GM12878 (cell line): ENCODE measurements around the gene ADK. TPM values are rescaled to one million over a fixed set of nuclear protein-coding genes. Genes with fewer than 3 reads are reported as not detected.

Experiments used
- ATAC-seq: fragments of 200-7000 bp; cut with Tn5 transposase; 3 replicates; pipeline ENCODE4 v1.9.1; 2020; ENCODE audit warnings: mild to moderate bottlenecking, moderate library complexity
- BruUV-seq: library from RNA; stranded (reverse); fragments of 400-500 nt; replicated peaks from 2 replicates; lab custom pipeline; 2021; lab: Mats Ljungman, UMichigan
- CTCF ChIA-PET: fragments of 300-600 bp; sonication (Branson Sonifier 250); formaldehyde crosslinking; extraction: SDS; loops from one replicate; lab custom pipeline; 2021; ENCODE audit warnings: inconsistent platforms; lab: Yijun Ruan, JAX
- POLR2A ChIA-PET: fragments of 350-600 bp; formaldehyde crosslinking; extraction: SDS; loops from one replicate; lab custom pipeline; 2021; ENCODE audit warnings: inconsistent platforms; lab: Charles Lee
- RAD21 ChIA-PET: fragments of 300-600 bp; sonication (Branson Sonifier 250); formaldehyde crosslinking; loops from one replicate; lab custom pipeline; 2023; ENCODE audit warnings: antibody characterized with exemption; ENCODE audit not compliant: unreplicated experiment; lab: Charles Lee
- SMC1A ChIA-PET: fragments of 300-600 bp; sonication (Branson Sonifier 250); formaldehyde crosslinking; loops from one replicate; lab custom pipeline; 2023; ENCODE audit not compliant: unreplicated experiment, uncharacterized antibody; lab: Charles Lee
- DNase-seq: peaks from one replicate; pipeline ENCODE4 v3.0.0-alpha.2; 2011; ENCODE audit warnings: low read depth, low spot score
- FAIRE-seq: peaks from 3 replicates; lab custom pipeline; 2011; peaks lifted over from hg19 to GRCh38; lab: Jason Lieb, UNC
- H2AFZ ChIP-seq: 2 replicates; pipeline ENCODE4 v1.6.0; 2011; ENCODE audit warnings: low read depth, low read length, control low read depth; ENCODE audit not compliant: control insufficient read depth
- H3K27ac ChIP-seq: 2 replicates; pipeline ENCODE4 v1.5.1; 2011; ENCODE audit warnings: control low read depth; ENCODE audit not compliant: control insufficient read depth, insufficient read depth
- H3K27me3 ChIP-seq, 2 experiments: replicated peaks in 1 of 2; 2 replicates each; pipeline versions ENCODE4 v1.6.0 to v1.6.1; 2011; ENCODE audit warnings: low read length in 1 of 2; ENCODE audit not compliant: control insufficient read depth in 2 of 2, insufficient read depth in 2 of 2
- H3K36me3 ChIP-seq, 2 experiments: 2 replicates each; pipeline ENCODE4 v1.5.1; 2011; ENCODE audit warnings: low read length in 1 of 2; ENCODE audit not compliant: control insufficient read depth in 2 of 2, insufficient read depth in 2 of 2
- H3K4me1 ChIP-seq: 2 replicates; pipeline ENCODE4 v1.6.1; 2011; ENCODE audit warnings: mild to moderate bottlenecking, low read length, moderate library complexity, mixed read lengths; ENCODE audit not compliant: control insufficient read depth, insufficient read depth
- H3K4me2 ChIP-seq: 2 replicates; pipeline ENCODE4 v1.6.0; 2011; ENCODE audit warnings: control low read depth; ENCODE audit not compliant: control insufficient read depth, insufficient read depth
- H3K4me3 ChIP-seq: fragments of 200-600 bp; sonication (generic); 2 replicates; pipeline ENCODE4 v1.5.1; 2016
- H3K79me2 ChIP-seq: 2 replicates; pipeline ENCODE4 v1.6.0; 2011; ENCODE audit warnings: low read length; ENCODE audit not compliant: control insufficient read depth, insufficient read depth
- H3K9ac ChIP-seq: 2 replicates; pipeline ENCODE4 v1.8.0; 2011; ENCODE audit warnings: low read length, control low read depth, mixed read lengths; ENCODE audit not compliant: control insufficient read depth, insufficient read depth
- H3K9me3 ChIP-seq: replicated peaks from 3 replicates; pipeline ENCODE4 v1.5.1; 2011; ENCODE audit warnings: mild to moderate bottlenecking, low read length; ENCODE audit not compliant: control insufficient read depth, insufficient read depth
- H4K20me1 ChIP-seq: 2 replicates; pipeline ENCODE4 v1.6.0; 2011; ENCODE audit not compliant: control insufficient read depth, insufficient read depth
- ATF7 ChIP-seq: fragments of 450-650 bp; IDR thresholded peaks from 2 replicates; pipeline ENCODE4 v1.6.1; 2016; ENCODE audit warnings: low read depth, mild to moderate bottlenecking
- CREB1 ChIP-seq: IDR thresholded peaks from 2 replicates; pipeline ENCODE4 v1.6.1; 2012; ENCODE audit warnings: low read depth, mild to moderate bottlenecking, inconsistent platforms
- E4F1 ChIP-seq: fragments of 450-650 bp; IDR thresholded peaks from 2 replicates; pipeline ENCODE4 v1.6.1; 2018; ENCODE audit warnings: borderline replicate concordance, mild to moderate bottlenecking; ENCODE audit not compliant: partially characterized antibody
- GATAD2B ChIP-seq: fragments of 450-650 bp; conservative IDR thresholded peaks from 2 replicates; pipeline ENCODE4 v1.6.1; 2017; ENCODE audit warnings: low read depth, mild to moderate bottlenecking, moderate library complexity
- IKZF1 ChIP-seq: fragments of 450-650 bp; conservative IDR thresholded peaks from 2 replicates; pipeline ENCODE4 v1.6.1; 2017; ENCODE audit warnings: antibody characterized with exemption, mild to moderate bottlenecking
- JUNB ChIP-seq: IDR thresholded peaks from 2 replicates; pipeline ENCODE4 v1.6.1; 2016; ENCODE audit warnings: antibody characterized with exemption, mild to moderate bottlenecking
- NBN ChIP-seq: fragments of 450-650 bp; IDR thresholded peaks from 2 replicates; pipeline ENCODE4 v1.6.1; 2016
- NFXL1 ChIP-seq: fragments of 450-650 bp; IDR thresholded peaks from 2 replicates; pipeline ENCODE4 v1.6.1; 2017; ENCODE audit warnings: antibody characterized with exemption, mild to moderate bottlenecking, borderline replicate concordance
- RBBP5 ChIP-seq: fragments of 200-600 bp; sonication (generic); conservative IDR thresholded peaks from 2 replicates; pipeline ENCODE4 v1.6.1; 2016
- RELB ChIP-seq: fragments of 450-650 bp; IDR thresholded peaks from 2 replicates; pipeline ENCODE4 v1.6.1; 2017; ENCODE audit warnings: low read depth, mild to moderate bottlenecking, moderate library complexity
- RUNX3 ChIP-seq: IDR thresholded peaks from 2 replicates; pipeline ENCODE4 v1.6.1; 2012; ENCODE audit warnings: low read length, inconsistent platforms
- SPI1 ChIP-seq: IDR thresholded peaks from 2 replicates; pipeline ENCODE4 v1.6.1; 2011; ENCODE audit warnings: low read depth, mild to moderate bottlenecking, low read length, moderate library complexity, borderline replicate concordance; ENCODE audit not compliant: insufficient read depth
- SREBF1 ChIP-seq: IDR thresholded peaks from 2 replicates; pipeline ENCODE4 v1.6.1; 2012; ENCODE audit warnings: mild to moderate bottlenecking, low read length
- TBL1XR1 ChIP-seq: IDR thresholded peaks from 2 replicates; pipeline ENCODE4 v1.6.1; 2012; ENCODE audit warnings: low read depth, low read length, improper control_type of control experiment
- YBX1 ChIP-seq: fragments of 450-650 bp; IDR thresholded peaks from 2 replicates; pipeline ENCODE4 v1.6.1; 2016; ENCODE audit warnings: antibody characterized with exemption
- ZBTB11 ChIP-seq: fragments of 450-650 bp; formaldehyde crosslinking; IDR thresholded peaks from 2 replicates; pipeline ENCODE4 v1.5.0; 2022; ENCODE audit warnings: mild to moderate bottlenecking, missing genetic modification characterization
- ZNF207 ChIP-seq: fragments of 450-650 bp; IDR thresholded peaks from 2 replicates; pipeline ENCODE4 v1.6.1; 2014; ENCODE audit warnings: antibody characterized with exemption, mild to moderate bottlenecking, borderline replicate concordance
- ZNF24 ChIP-seq: fragments of 450-650 bp; IDR thresholded peaks from 2 replicates; pipeline ENCODE4 v1.6.1; 2017; ENCODE audit warnings: antibody characterized with exemption, mild to moderate bottlenecking
- WGBS: methylation state at CpG from one replicate; pipeline ENCODE4 v1.1.6; 2016; ENCODE audit warnings: low lambda C conversion rate; ENCODE audit not compliant: insufficient replicate concordance, insufficient coverage; ENCODE audit errors: missing lambda C conversion rate; 5-methylcytosine and 5-hydroxymethylcytosine counted together
- in situ Hi-C: fragments of 300-500 bp; cut with MboI; formaldehyde crosslinking; loops from 9 replicates; pipeline ENCODE4 v1.14.3; 2018; ENCODE audit warnings: mixed read lengths
- intact Hi-C: fragments of 100-400 bp; cut with micrococcal nuclease; formaldehyde crosslinking; loops from one replicate; pipeline ENCODE4 v1.14.2; 2022; ENCODE audit not compliant: unreplicated experiment
- polyA plus RNA-seq, 11 experiments: library from polyadenylated mRNA; depleted of rRNA in 4 of 11; unstranded in 6 of 11; stranded (reverse) in 5 of 11; fragments of >200 nt; fragmentation: Nextera tagmentation in 4 of 11; fragmentation: Illumina TruSeq in 1 of 11; extraction: Ambion mirVana in 4 of 11; extraction: Trizol in 1 of 11; gene quantifications; 1 replicate in 1 of 11; 2 replicates in 10 of 11; pipeline versions ENCODE4 v1.2.1 to v1.2.3, GENCODE V29; 2011 to 2016; ENCODE audit warnings: inconsistent platforms in 2 of 11, missing spikeins in 2 of 11, low read depth in 1 of 11
- total RNA-seq, 4 experiments: library from RNA; depleted of rRNA in 3 of 4; stranded (reverse); fragments of >200 nt in 3 of 4; fragmentation: Illumina TruSeq in 1 of 4; extraction: Trizol in 1 of 4; gene quantifications; 2 replicates each; pipeline versions ENCODE4 v1.2.1 to v1.2.3, GENCODE V29; 2013 to 2021

ADK gene
- total and polyA plus RNA-seq, 10 of the 15 experiments (the other 5 are each of a cell fraction or from before 2014, with no cell fraction given) = 42.0 to 151 (median 81.6) TPM

GRCh38 chr10:74289188-74289587, 138.2 kb downstream of the ADK start (continued):
- TF ChIP-seq TBL1XR1 = no peak
- TF ChIP-seq ZNF207 = no peak
- no peak for TF ChIP-seq SPI1
- TF ChIP-seq RUNX3 = no peak
- no peak for TF ChIP-seq NFXL1
- TF ChIP-seq CREB1 = no peak
- TF ChIP-seq IKZF1 = no peak
- no peak for TF ChIP-seq NBN
- no peak for TF ChIP-seq RELB
- TF ChIP-seq GATAD2B = no peak
- no peak for TF ChIP-seq ATF7

- in situ Hi-C loops = no loop called here
- H3K9ac ChIP-seq = no peak overlapping the region
- CTCF ChIA-PET = interaction anchor here (1.0 kb wide), 1 partner anchor 293 kb away, joined by 4 read pairs; no protein-coding TSS in a partner anchor
- no peak for TF ChIP-seq E4F1
- TF ChIP-seq YBX1 = no peak
- TF ChIP-seq ZBTB11 (CRISPR knock-in tag) = no peak
- no peak for TF ChIP-seq RBBP5
- TF ChIP-seq JUNB = no peak
- no peak for TF ChIP-seq ZNF24
- no peak for TF ChIP-seq SREBF1
These were observed 138.9 kb downstream of the ADK start for GRCh38 chr10:74289951-74290350.

More at GRCh38 chr10:74289951-74290350, 138.9 kb downstream of the ADK start:
- Histone ChIP-seq H2AFZ (no peak overlapping the region), H3K4me1 (no peaks in the 10 kb centered on the region), H3K9me3 (peaks cover 4% of the 10 kb centered on the region; the same call in 1 of the 3 replicates), H3K79me2 (no peaks in the 10 kb centered on the region; the same call in 1 of the 2 replicates), H3K36me3 (no peaks in the 10 kb centered on the region; a peak in 1 of 4 replicates), H3K27me3 (no peaks in the 10 kb centered on the region), H3K4me3 (no peak overlapping the region), H3K27ac (no peak overlapping the region), H4K20me1 (no peaks in the 10 kb centered on the region), H3K4me2 (no peak overlapping the region)
- DNase-seq (no peak), ATAC-seq (no peak), FAIRE-seq (no peak)
- POLR2A ChIA-PET = interaction anchor here (1.0 kb wide), 1 partner anchor 491 kb away, joined by 3 read pairs; no protein-coding TSS in a partner anchor
- intact Hi-C loops = no loop called here
- BruUV-seq = no TSS peak
- 75% methylated on average over 4 of the region's 4 CpGs for WGBS
- SMC1A ChIA-PET = interaction anchor here (1.4 to 2.9 kb wide), 2 partner anchors 10 to 45 kb away, joined by 4 to 12 read pairs; no protein-coding TSS in a partner anchor
- RAD21 ChIA-PET = no interaction called here
